Body of pancreas (tissue), 4 donors: ENCODE results near the gene NME7. TPM values are rescaled to one million over a fixed set of nuclear protein-coding genes. Genes with fewer than 3 reads are reported as not detected.

Experiments used
- ATAC-seq: fragments of 150-250 bp; one replicate; pipeline ENCODE4 v1.9.1; 2016
- DNase-seq, 4 donors: peaks; one replicate each; pipeline ENCODE4 v3.0.0-alpha.2; 2019
- H3K27ac ChIP-seq, 4 donors: fragments of 200-600 bp; sonication (generic); 1 replicate in 3 of 4; 2 replicates in 1 of 4; pipeline versions ENCODE4 v1.5.1 to v1.6.1; 2016 to 2019; ENCODE audit warnings: mild to moderate bottlenecking in 1 of 4, mixed read lengths in 1 of 4, moderate library complexity in 1 of 4
- H3K27me3 ChIP-seq, 2 donors: fragments of 200-600 bp; sonication (generic); one replicate each; pipeline ENCODE4 v1.6.0; 2016; ENCODE audit warnings: mild to moderate bottlenecking in 1 of 2
- H3K36me3 ChIP-seq, 2 donors: fragments of 200-600 bp; sonication (generic); replicated peaks in 1 of 2; 2 replicates each; pipeline ENCODE4 v1.5.1; 2016; ENCODE audit warnings: low read depth in 2 of 2; ENCODE audit not compliant: insufficient read depth in 1 of 2
- H3K4me1 ChIP-seq: fragments of 200-600 bp; sonication (generic); one replicate; pipeline ENCODE4 v1.6.0; 2016
- H3K4me3 ChIP-seq, 2 donors: fragments of 200-600 bp; sonication (generic); 1 replicate in 1 of 2; 2 replicates in 1 of 2; pipeline ENCODE4 v1.5.1; 2016 to 2019
- H3K9me3 ChIP-seq, 3 donors: fragments of 200-600 bp; sonication (generic); 1 replicate in 2 of 3; 2 replicates in 1 of 3; pipeline ENCODE4 v1.5.1; 2016
- POLR2A ChIP-seq, 3 donors: fragments of 450-650 bp; IDR thresholded peaks; one replicate each; pipeline ENCODE4 v1.6.1; 2016; ENCODE audit warnings: antibody characterized with exemption in 3 of 3, mild to moderate bottlenecking in 2 of 3
- WGBS, 2 donors: methylation state at CpG; one replicate each; pipeline ENCODE4 v1.1.5; 2017; 5-methylcytosine and 5-hydroxymethylcytosine counted together
- intact Hi-C: fragments of 100-400 bp; cut with DNase I; formaldehyde crosslinking; loops from one replicate; pipeline ENCODE4 v1.15.1; 2023
- total RNA-seq, 2 donors: library from RNA; depleted of rRNA; stranded (reverse); fragments of >200 nt; gene quantifications; one replicate each; pipeline ENCODE4 v1.1.0, GENCODE V29; 2016
- TF ChIP-seq, protein P1 (sequence below), 7 experiments: fragments of 450-650 bp in 4 of 7; fragments of 200-600 bp in 3 of 7; sonication (generic) in 3 of 7; IDR thresholded peaks; one replicate each; pipeline ENCODE4 v1.5.1; 2016 to 2019; ENCODE audit warnings: antibody characterized with exemption in 7 of 7

Gene NME7
- total RNA-seq, 2 donors from 2014 or later, result 8.9 to 23.9 TPM

DNA sequence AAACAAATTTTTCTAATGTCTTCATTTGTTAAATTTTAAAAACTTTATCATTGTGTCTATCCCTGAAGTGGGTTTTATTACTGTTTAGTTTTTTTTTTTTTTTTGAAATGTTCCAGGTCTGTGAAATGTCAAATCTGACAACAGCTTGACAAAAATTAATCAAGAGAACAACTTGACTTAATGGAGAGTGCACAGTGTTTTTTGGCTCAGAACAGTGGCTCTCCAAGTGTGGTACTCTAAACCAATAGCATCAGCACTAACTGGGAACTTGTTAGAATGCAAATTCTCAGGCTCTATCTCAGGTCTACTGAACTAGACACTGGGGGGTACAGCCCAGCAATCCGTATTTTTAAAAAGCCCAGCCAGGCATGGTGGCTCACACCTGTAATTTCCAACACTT, 211.9 kb downstream of the NME7 start:
- H3K27me3 ChIP-seq, result no peaks in the 10 kb centered on the region
- no peak overlapping the region for H3K4me3 ChIP-seq
- no peak for ATAC-seq
- H3K4me1 ChIP-seq, result peaks cover 2% of the 10 kb centered on the region
- intact Hi-C loops, result no loop called here
- H3K36me3 ChIP-seq, result no peaks in the 10 kb centered on the region
- TF ChIP-seq POLR2A (IDR thresholded peaks at IDR 0.05), result no peak
- TF ChIP-seq, protein P1, sequence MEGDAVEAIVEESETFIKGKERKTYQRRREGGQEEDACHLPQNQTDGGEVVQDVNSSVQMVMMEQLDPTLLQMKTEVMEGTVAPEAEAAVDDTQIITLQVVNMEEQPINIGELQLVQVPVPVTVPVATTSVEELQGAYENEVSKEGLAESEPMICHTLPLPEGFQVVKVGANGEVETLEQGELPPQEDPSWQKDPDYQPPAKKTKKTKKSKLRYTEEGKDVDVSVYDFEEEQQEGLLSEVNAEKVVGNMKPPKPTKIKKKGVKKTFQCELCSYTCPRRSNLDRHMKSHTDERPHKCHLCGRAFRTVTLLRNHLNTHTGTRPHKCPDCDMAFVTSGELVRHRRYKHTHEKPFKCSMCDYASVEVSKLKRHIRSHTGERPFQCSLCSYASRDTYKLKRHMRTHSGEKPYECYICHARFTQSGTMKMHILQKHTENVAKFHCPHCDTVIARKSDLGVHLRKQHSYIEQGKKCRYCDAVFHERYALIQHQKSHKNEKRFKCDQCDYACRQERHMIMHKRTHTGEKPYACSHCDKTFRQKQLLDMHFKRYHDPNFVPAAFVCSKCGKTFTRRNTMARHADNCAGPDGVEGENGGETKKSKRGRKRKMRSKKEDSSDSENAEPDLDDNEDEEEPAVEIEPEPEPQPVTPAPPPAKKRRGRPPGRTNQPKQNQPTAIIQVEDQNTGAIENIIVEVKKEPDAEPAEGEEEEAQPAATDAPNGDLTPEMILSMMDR (IDR thresholded peaks at IDR 0.05), result no peak
- H3K27ac ChIP-seq, result no peak overlapping the region
- H3K9me3 ChIP-seq, result no peaks in the 10 kb centered on the region
- 84 to 100% methylated on average over 1 of the region's 1 CpG for WGBS, 2 donors
- DNase-seq, result no peak

DNA sequence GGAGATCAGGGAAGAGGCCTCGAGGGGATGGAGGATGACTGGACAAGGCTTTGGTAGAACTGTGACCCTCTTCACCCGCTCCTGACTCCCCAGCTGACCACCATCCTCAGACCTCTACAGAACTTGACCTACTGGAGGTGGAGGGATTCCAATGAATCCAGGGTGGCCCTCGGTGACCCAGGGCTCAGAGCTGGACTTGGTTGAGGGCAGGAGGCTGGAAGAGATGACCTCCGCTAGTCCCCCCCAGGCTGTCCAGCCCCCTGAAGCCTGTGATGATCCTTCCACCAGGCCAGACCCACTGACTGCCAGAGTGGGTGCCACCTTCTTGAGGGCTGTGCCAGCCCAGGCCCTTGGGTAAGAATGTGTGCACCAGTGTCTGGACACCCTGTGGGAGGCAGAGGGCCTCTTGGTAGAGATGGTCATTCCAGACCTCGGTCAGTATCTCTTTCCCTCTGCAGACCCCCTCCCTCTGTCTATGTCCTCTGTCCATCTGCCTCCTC, 216.2 kb downstream of the NME7 start:
- no peak overlapping the region for H3K4me3 ChIP-seq
- H3K4me1 ChIP-seq, result peaks cover 25% of the 10 kb centered on the region
- TF ChIP-seq, protein P1 (IDR thresholded peaks at IDR 0.05), result no peak
- TF ChIP-seq POLR2A (IDR thresholded peaks at IDR 0.05), result no peak
- ATAC-seq (no peak), DNase-seq (no peak)
- H3K36me3 ChIP-seq, result no peaks in the 10 kb centered on the region
- H3K9me3 ChIP-seq, result no peaks in the 10 kb centered on the region
- intact Hi-C loops, result no loop called here
- no peaks in the 10 kb centered on the region for H3K27me3 ChIP-seq
- no peak overlapping the region for H3K27ac ChIP-seq
- WGBS, 2 donors, result 94 to 98% methylated on average over 5 of the region's 5 CpGs

DNA sequence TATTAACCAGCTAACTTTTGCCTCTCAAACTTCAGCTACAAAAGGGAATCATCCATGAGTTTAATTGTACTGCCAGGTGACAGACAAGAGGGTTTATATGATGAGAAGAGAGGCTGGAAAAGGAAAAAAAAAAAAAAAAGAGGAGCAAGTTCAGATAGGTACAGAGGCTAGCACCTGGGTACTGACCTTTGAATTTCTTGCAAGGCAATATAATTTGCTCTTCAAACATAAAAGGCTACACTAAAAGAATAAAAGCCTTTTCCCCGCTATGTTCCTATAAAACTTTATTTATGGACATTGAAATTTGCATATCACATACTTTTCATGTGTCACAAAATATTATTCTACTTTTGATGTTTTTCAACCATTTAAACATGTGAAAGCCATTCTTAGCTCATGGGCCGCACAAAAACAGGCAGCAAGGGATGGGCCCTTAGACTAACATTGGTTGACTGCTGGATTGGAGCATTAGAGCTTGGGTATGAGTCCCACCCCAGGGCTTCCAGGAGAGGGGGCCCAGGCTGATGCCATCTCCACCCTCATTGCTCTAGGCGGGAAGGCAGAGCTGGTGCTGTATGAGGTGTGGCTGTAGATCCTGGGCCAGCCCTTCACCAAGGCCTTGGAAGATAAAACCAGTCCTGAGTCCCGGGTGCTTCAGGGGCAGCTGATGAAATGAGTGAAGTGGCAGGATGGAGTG, 216.8 kb downstream of the NME7 start:
- no peaks in the 10 kb centered on the region for H3K9me3 ChIP-seq
- H3K4me1 ChIP-seq, result peaks cover 31% of the 10 kb centered on the region
- H3K27ac ChIP-seq, result no peak overlapping the region
- no peak for TF ChIP-seq POLR2A (IDR thresholded peaks at IDR 0.05)
- no peak for DNase-seq
- ATAC-seq, result no peak
- 65 to 91% methylated on average over 4 of the region's 4 CpGs for WGBS, 2 donors
- no peaks in the 10 kb centered on the region for H3K27me3 ChIP-seq
- no peaks in the 10 kb centered on the region for H3K36me3 ChIP-seq
- intact Hi-C loops, result no loop called here
- H3K4me3 ChIP-seq, result no peak overlapping the region

DNA sequence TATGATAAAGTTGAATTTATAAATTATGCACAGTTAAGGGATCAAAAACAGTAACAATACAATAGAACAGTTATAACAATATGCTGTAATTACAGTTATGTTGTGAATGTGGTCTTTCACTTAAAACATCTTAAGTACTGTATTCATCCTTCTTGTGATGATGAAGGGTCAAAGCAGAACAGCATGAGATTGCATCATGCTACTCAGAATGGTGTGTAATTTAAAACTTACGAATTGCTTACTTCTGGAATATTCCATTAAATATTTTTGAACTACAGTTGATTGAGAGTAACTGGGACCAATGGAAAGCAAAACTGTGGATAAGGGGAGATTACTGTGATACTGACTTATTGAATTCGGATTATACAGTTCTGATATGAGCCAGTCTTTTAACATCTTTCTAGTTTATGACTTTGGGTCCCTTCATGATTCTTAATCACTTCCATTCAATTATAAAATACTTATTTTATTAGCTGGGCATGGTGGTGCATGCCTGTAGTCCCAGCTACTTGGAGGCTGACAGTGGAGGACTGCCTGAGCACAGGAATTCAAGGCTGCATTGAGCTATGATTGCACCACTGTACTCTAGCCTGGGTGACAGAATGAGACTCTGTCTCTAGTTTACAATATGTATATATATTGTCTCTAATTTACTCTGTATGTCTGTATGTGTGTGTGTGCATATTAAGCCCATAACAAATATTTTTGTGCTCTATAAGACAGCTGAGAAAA, 217.9 kb downstream of the NME7 start:
- H3K36me3 ChIP-seq, result no peaks in the 10 kb centered on the region
- H3K27ac ChIP-seq, result no peak overlapping the region
- H3K4me1 ChIP-seq, result peaks cover 42% of the 10 kb centered on the region
- no peak for ATAC-seq
- TF ChIP-seq, protein P1 (IDR thresholded peaks at IDR 0.05), result no peak
- TF ChIP-seq POLR2A (IDR thresholded peaks at IDR 0.05), result no peak
- H3K4me3 ChIP-seq, result no peak overlapping the region
- intact Hi-C loops, result no loop called here
- H3K9me3 ChIP-seq, result no peaks in the 10 kb centered on the region
- WGBS, 2 donors, result 68 to 84% methylated on average over 2 of the region's 2 CpGs
- DNase-seq, result no peak
- H3K27me3 ChIP-seq, result no peaks in the 10 kb centered on the region

DNA sequence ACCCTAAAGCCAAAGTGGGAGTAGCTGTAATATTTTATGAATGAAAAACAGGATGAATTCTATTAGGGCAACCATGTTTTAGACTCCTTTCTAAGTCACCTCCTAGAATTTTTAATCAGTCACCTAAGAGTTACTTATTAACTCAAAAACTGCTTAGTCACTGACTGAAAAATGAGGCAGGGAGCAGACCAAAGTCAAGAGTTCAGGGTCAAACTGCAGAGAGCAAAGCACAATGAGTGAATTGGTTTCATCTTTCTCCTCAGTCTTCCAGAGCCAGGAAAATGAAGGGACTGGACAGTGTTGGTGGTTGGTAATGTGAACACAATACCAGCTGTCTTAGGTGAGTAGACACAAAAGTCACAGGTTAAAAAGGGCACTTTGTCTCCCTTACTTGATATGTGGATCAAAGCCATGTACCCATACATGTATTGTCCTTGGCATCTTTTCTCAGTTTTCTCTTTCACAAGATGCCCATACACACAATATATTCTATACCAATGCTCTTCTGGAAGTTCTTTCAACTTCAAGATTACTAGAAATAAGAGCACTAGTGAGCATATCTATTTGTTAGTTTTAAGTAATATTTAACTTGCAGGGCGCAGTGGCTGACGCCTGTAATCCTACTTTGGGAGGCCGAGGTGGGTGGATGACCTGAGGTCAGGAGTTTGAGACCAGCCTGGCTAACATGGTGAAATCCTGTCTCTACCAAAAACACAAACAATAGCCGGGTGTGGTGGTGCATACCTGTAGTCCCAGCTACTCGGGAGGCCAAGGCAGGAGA, 218.9 kb downstream of the NME7 start:
- 43 to 47% methylated on average over 5 of the region's 5 CpGs for WGBS, 2 donors
- H3K27ac ChIP-seq, result peak overlapping the region; percentile 45 to 79 (median 60)
- DNase-seq, result peak; percentile 21 to 40 (median 28)

More for the DNA sequence above, 218.9 kb downstream of the NME7 start:
- TF ChIP-seq, protein P1 (IDR thresholded peaks at IDR 0.05), result no peak
- no peak for TF ChIP-seq POLR2A (IDR thresholded peaks at IDR 0.05)
- Histone ChIP-seq H3K4me3 (no peak overlapping the region), H3K36me3 (no peaks in the 10 kb centered on the region), H3K9me3 (no peaks in the 10 kb centered on the region), H3K27me3 (no peaks in the 10 kb centered on the region), H3K4me1 (peaks cover 47% of the 10 kb centered on the region)
- peak; percentile 92 for ATAC-seq
- intact Hi-C loops, result no loop called here
